CD1c-positive myeloid dendritic cell (primary cell): ENCODE results near the gene ANKRD39.
A peak's percentile ranks its signal among the peaks of the same experiment; 100 is the strongest.

Source experiments
- DNase-seq: peaks from one replicate; pipeline ENCODE4 v3.0.0-alpha.2; 2016; ENCODE audit errors: extremely low spot score

Gene ANKRD39

DNA sequence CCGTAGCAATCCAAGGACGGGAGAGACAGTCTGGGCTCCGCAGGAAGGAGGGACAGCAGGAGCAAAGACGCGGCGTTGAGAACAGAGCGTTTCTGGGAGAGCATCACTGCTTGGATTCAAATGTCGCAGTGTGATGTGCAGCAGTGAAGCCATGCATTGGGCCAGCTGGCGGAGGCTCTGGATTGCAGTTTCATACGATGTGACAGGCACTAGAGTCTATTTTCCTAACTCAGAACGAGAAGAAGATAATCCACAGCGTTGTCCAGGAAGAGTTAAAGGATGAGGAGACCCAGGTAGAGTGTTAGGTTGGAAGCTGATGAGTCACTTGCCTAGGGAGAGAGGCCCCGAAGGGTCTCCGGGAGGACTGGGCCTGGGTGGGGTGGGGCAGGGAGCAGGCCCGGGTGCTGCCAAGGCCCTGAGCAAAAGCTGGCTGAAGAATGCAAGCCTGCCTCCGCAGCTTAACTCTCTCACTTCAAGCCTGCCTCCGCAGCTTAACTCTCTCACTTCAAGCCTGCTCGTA, 29.7 kb upstream of the ANKRD39 start:
- DNase-seq = no peak

- DNase-seq = peak; percentile 84
Observed at GRCh38 chr2:96885432-96886347, 27.9 kb upstream of the ANKRD39 start.

- DNase-seq = peak; percentile 64
Observed at GRCh38 chr2:96884299-96885094, 26.7 kb upstream of the ANKRD39 start.

DNA sequence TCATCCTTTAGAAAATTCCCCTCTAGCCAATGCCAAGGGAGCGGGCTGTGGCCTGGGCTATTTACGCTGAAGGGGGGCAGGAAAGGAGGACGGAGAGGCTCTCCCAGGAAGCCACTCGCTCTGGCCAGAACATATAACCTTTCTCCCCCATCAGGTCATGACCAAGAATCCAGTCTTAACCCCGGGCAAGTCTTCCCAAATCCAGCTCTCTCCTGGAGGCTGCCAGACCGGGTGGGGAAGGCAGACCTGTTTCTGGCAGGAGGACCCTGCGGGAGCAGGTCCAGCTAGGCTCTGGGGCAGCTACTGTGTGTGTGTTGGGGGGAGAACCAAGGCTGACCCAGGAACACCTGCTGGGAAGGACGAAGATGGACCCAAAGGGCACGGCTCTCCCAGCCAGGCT, 25.5 kb upstream of the ANKRD39 start:
- no peak for DNase-seq

GRCh38 chr2:96882906-96883305, 25.1 kb upstream of the ANKRD39 start:
- DNase-seq = no peak

DNA sequence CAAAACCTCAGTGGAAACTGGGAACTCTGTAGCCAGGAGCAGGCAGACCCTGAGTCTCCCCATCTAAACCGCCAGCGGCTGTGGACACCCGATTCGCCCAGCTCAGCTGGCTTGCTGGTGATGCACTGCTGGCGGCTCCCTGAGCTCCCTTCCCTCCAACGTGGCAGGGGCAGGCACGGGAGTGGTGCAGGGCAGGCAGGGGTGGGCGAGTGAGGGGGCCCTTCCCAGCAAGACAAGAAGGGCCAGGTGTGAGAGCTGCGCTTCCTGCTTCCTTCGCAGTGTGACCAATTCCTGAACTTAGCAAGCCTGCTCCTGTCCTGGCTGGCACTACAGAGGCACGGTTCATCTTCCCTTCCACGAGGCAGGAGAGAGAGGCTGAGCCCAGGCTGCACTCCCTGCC, 24.4 kb upstream of the ANKRD39 start:
- DNase-seq = no peak

DNA sequence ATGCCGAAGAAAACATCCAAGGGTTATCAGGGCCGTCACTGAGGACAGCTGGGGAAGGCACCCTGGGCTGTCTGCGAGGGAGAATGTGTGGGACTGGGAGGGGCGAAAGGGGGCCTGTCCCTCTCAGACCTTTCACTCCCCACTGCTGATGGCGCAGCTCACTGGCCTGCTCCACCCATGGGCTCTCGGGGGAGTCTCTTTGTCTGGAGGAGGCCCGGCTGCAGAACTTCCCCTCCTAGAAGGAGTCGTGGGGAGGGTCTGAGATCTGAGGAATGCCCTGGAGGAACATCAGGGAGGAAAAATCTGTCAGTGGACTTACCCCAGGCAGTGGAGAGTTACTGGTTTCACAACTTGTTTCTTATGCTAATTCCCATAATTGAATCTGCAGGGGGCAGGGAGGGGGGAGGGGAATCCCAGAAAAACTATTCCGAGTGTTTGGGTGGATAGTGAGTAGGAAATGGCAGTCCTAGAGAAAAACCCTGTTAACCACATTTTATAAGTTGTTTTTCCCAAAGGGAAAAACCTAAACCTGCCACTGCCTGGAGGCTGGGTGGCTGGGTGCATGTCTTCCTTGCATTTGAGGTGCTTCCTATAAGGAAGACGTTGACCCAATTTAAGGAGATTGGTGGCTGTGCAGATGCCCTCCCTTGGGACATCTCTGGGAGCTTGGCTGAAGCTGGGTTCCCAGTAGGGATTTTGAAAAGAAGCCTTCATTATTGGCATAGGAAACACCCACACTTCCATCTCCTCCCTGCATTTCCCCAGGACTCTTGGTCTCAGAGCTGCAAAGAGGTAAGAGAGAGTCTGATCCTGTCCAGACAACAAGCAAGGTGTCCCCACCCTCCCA, 23.8 kb upstream of the ANKRD39 start:
- DNase-seq = no peak

DNA sequence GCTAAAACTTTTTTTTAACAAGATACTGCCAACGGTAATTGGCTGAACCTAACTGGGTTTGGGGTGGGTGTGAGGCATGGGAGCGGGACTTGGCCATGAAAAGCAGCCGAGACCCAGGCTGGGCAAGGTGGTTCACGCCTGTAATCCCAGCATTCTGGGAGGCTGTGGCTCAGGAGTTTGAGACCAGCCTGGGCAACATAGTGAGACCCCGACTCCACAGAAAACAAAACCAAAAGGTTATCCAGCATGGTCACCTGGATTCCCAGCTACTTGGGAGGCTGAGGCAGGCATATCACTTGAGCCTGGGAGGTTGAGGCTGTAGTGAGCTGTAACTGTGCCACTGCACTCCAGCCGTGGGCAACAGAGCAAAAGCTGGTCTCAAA, 23.1 kb upstream of the ANKRD39 start:
- no peak for DNase-seq

GRCh38 chr2:96879545-96880040, 21.8 kb upstream of the ANKRD39 start:
- no peak for DNase-seq

GRCh38 chr2:96878796-96879544, 21.2 kb upstream of the ANKRD39 start:
- DNase-seq = no peak

GRCh38 chr2:96878171-96878570, 20.4 kb upstream of the ANKRD39 start:
- DNase-seq = no peak

DNA sequence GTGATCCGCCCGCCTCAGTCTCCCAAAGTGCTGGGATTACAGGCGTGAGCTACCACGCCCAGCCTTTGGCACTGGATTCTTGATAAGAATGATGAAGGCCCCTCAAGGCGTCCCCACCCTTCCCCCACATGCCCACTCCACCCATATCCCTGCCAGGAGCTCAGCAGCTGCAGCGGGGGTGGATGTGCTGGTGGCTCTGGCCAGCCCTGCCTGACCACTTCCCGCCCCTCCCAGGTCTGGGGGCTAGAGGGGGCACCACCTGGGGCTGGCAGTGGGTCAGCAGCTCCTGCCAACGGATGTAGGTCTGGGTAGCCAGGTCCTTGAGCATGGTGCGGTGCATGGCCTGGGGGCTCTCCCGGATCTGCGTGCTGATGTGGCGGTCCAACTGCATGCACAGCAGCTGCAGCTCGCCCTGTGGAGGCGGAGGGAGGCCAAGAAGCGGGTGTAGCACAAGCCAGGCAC, 19.8 kb upstream of the ANKRD39 start:
- no peak for DNase-seq

- DNase-seq = no peak
Observed at GRCh38 chr2:96877042-96877451, 19.2 kb upstream of the ANKRD39 start.

DNA sequence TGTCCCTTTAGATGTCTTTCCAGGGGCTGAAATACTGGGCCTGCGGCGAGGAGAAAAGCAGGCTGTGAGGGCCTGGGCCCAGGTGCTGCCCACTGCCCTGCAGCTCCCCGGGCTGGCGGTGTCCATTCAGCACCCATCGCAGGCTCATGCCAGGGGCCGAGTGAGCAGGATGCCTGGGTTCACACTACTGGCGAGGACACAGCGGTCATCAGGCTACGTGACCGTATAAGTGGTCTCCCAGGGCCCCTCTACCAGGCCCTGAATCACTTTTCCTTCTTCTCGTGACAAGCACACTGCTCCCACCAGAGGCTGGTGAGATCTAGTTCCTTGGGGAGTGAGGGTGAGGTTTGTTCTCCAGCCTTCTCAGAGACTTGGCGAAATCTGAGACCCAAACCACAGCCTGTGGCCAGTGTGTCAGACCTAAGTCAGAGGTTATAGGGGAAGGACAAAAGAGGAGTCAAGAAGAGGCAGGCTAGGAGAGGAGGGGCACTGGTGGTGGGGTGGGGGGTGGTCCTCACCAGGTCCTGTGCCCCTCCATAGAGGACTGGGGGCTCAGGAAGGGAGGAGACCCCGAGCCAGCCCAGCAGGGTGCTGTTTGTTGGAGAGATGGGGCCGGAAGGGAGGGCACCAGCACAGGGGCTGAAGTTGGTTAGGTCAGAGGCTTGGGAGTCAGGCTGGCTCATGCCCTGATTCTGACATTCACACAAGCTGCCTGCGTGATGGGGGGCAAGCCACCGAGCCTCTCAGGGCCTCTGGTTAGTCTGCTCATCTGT, 18.6 kb upstream of the ANKRD39 start:
- no peak for DNase-seq

- no peak for DNase-seq
Observed at GRCh38 chr2:96875498-96876268, 17.9 kb upstream of the ANKRD39 start.

- DNase-seq = peak; percentile 70
Observed at GRCh38 chr2:96874198-96874831, 16.5 kb upstream of the ANKRD39 start.

- peak; percentile 87 for DNase-seq
Observed at GRCh38 chr2:96873651-96874096, 15.9 kb upstream of the ANKRD39 start.

- no peak for DNase-seq
Observed at GRCh38 chr2:96872591-96873349, 15.0 kb upstream of the ANKRD39 start.
